ENCODE measurements around the gene RTBDN.
A peak's percentile ranks its signal among the peaks of the same experiment; 100 is the strongest.

RTBDN gene

DNA sequence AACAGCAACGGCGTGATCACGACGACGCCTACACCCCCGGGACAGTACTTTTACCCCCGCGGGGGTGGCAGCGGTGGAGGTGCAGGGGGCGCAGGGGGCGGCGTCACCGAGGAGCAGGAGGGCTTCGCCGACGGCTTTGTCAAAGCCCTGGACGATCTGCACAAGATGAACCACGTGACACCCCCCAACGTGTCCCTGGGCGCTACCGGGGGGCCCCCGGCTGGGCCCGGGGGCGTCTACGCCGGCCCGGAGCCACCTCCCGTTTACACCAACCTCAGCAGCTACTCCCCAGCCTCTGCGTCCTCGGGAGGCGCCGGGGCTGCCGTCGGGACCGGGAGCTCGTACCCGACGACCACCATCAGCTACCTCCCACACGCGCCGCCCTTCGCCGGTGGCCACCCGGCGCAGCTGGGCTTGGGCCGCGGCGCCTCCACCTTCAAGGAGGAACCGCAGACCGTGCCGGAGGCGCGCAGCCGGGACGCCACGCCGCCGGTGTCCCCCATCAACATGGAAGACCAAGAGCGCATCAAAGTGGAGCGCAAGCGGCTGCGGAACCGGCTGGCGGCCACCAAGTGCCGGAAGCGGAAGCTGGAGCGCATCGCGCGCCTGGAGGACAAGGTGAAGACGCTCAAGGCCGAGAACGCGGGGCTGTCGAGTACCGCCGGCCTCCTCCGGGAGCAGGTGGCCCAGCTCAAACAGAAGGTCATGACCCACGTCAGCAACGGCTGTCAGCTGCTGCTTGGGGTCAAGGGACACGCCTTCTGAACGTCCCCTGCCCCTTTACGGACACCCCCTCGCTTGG, 42.1 kb downstream of the RTBDN start:
- DNase-seq (ENCODE audit: low spot score) = no peak

- peak; percentile 93 for DNase-seq (ENCODE audit: low spot score)
Observed at GRCh38 chr19:12791345-12792050, 42.9 kb downstream of the RTBDN start, which contains the start of gene JUNB. JUNB (plus strand) TSS chr19:12791486; CDS start chr19:12791772, 286 bp downstream.

DNA sequence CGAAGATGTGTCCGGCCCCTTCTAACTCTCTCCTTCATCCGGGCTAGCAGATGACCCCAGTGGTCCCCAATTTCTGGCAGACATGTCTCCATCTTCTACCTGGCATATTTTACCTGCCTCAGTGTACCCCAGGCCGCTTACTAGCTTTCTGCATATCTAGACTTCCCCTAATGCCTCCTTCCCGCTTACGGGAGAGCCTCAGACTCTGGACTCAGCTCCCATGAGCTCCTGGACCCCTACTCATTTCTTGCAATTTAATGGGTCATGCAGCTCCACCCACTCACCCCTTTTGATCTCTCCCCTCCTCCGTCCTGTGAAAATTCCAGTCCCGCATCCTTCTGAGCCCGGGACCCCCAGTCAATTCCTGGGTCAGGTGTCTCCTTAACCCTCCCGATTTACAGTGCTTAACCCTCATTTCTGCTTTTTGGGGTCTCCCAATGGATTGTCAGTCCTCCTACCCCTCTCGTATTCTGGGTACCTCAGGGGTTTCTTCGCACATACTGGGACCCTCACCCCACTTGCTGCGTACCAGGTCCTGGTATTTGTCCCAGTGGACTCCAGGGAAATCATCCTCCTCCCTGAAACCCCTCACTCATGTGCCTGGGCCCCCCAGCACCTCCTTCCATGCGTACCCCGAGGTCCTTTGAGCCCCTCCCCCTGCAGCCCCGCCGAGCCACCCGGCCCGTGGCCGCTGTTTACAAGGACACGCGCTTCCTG, 43.6 kb downstream of the RTBDN start:
- no peak for DNase-seq (ENCODE audit: low spot score)

DNA sequence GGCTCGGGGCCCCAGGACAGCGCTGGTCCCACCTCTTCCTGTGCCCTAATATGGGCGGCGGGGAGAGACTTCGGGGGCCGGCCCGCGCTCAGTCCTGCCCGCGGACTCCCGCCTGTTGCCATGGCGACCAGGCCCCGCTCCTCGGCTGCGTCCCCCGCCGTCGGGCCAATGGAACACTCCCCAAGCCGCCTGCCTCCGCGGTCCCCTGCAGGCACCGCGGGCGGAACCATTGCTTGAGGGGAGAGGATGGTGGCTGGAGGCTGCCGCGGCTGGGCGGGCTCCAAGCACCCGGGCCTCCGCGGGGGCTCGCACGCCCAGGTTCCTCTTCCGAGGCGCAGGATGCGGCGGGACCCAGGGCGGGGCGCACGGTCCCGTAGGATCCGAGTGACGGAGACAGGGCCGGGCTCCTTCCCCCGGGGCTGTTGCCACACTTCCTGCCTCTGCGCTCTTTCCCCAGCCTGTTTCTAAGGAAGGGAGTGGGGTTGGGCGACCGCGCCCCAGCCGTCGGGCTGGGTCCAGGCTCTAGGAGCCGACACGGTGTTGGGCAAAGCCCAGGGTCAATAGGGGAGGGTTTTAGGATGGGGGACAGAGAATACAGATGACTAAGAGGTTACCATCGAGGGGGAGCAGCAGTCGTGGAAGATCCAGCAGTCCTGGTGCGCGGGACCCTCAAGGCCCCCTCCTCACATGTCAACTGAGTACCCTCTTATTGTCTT, 44.3 kb downstream of the RTBDN start:
- peak; percentile 95 for DNase-seq (ENCODE audit: low spot score)

GRCh38 chr19:12789098-12789903, 45.1 kb downstream of the RTBDN start:
- no peak for DNase-seq (ENCODE audit: low spot score)

GRCh38 chr19:12788682-12789097, 45.7 kb downstream of the RTBDN start:
- no peak for DNase-seq (ENCODE audit: low spot score)

DNA sequence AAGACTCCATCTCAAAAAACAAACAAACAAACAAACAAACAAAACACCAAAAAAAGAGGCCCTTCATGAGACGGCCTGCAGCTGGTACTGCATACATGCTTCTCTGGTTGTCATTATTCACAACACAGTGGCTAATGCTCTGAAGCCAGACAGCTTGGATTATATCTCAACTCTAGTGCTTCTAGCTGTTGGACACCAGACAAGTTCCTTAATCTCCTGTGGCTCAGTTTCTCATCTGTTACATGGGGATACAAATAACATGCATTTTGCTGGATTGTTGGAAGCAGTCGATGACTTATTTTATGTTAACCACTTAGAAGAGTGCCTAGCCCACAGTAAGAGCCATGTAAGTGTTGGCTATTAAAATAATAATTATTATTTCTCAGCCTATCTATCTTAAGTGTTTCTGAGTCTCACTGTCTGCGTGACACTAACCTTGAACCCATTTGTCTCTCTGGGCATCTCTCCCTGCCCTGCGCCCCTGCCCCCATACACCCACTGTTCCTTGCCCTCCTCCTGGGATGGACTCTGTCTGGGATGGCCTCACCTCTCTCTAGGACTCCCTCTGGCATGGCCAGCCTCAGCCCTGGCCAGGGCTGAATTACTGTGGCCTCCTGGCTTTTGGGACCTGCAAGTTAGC, 46.2 kb downstream of the RTBDN start:
- DNase-seq (ENCODE audit: low spot score) = no peak

GRCh38 chr19:12787458-12787857, 46.9 kb downstream of the RTBDN start:
- DNase-seq (ENCODE audit: low spot score) = no peak

DNA sequence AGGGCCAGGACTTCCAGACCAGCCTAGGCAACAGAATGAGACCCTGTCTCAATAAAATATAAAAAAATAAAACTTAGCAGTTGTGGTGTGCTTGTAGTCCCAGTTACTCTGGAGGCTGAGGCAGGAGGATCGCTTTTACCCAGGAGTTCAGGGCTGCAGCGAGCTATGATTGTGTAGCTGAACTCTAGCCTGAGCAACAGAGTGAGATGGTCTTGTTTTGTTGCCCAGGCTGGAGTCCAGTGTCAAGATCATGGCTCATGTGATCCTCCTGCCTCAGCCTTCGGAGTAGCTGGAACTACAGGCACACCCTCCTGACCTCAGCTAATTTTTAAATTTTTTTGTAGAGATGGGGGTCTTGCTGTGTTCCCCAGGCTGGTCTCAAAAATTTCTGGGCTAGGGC, 47.4 kb downstream of the RTBDN start:
- DNase-seq (ENCODE audit: low spot score) = no peak

DNA sequence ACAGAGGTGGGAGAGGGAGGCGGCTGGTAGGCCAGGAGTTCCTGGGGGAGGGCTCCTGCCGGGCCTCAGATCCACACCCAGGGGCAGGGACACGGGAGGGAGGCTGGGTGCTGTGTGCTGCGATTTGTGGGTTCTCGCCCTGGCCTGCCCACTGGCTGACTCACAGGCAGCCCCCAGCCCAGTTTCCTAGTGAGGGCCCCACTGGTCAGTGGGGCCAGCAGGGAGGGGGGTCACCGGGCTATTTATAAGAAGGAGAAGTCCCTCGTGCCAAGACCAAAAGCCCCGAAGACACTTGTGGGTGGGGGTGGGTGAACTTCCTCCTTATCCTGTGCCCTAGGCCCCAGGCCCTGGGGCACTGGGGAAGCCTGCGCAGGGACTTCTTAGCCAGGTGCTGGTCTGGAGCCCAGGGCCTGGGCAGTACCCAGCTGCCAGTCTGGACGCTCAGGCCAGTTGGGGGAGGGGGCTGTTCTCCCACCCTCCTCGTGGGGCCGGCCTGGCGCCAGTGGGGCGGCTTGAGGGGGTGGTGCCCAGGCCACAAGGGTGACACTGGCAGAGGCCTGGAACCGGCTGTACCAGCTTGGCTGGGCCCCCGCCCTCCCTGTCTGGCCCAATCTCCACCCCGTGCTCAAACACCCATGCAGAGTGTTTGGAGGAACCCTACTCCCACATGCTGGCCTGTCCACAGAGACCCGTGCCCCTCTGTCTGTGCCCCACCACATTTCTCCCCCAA, 48.1 kb downstream of the RTBDN start:
- DNase-seq (ENCODE audit: low spot score) = no peak

- DNase-seq (ENCODE audit: low spot score) = no peak
Observed at GRCh38 chr19:12785431-12786031, 48.8 kb downstream of the RTBDN start.

- no peak for DNase-seq (ENCODE audit: low spot score)
Observed at GRCh38 chr19:12784871-12785430, 49.4 kb downstream of the RTBDN start.

- no peak for DNase-seq (ENCODE audit: low spot score)
Observed at GRCh38 chr19:12784394-12784870, 49.9 kb downstream of the RTBDN start.

GRCh38 chr19:12783849-12784393, 50.5 kb downstream of the RTBDN start:
- DNase-seq (ENCODE audit: low spot score) = no peak

DNA sequence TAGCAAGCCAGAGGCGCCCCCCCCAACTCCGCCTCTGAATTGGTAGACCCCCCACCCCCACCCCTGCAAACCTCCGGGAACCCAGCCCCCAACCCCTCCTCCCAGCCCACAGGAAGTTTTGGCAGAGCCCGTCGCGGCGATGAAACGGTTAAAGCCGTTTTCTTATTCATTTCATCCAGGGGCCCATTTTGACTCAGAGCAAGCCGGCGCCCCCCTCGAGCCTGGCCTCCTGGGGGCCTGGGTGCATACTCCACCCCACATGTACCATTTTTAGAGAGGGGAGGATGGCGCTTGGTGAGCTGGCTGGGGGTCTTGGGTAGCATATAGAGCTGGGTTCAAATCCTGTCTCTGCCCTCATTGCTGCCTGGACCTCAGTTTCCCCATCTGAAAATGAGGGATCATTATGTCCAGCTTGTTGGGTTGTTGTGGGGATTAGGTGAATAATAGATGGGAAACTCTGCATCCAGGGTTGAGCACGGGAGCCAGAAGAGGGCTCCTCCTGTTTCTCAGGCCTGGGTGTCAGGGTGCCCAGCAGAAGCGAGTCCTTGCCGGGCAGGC, 51.0 kb downstream of the RTBDN start:
- DNase-seq (ENCODE audit: low spot score) = no peak

- DNase-seq (ENCODE audit: low spot score) = peak; percentile 74
Observed at GRCh38 chr19:12782424-12783290, 51.7 kb downstream of the RTBDN start.

GRCh38 chr19:12782174-12782423, 52.3 kb downstream of the RTBDN start:
- no peak for DNase-seq (ENCODE audit: low spot score)

Measured in germinal center (tissue), 1 donor.